ENCODE data around the gene CHMP6.

DNA sequence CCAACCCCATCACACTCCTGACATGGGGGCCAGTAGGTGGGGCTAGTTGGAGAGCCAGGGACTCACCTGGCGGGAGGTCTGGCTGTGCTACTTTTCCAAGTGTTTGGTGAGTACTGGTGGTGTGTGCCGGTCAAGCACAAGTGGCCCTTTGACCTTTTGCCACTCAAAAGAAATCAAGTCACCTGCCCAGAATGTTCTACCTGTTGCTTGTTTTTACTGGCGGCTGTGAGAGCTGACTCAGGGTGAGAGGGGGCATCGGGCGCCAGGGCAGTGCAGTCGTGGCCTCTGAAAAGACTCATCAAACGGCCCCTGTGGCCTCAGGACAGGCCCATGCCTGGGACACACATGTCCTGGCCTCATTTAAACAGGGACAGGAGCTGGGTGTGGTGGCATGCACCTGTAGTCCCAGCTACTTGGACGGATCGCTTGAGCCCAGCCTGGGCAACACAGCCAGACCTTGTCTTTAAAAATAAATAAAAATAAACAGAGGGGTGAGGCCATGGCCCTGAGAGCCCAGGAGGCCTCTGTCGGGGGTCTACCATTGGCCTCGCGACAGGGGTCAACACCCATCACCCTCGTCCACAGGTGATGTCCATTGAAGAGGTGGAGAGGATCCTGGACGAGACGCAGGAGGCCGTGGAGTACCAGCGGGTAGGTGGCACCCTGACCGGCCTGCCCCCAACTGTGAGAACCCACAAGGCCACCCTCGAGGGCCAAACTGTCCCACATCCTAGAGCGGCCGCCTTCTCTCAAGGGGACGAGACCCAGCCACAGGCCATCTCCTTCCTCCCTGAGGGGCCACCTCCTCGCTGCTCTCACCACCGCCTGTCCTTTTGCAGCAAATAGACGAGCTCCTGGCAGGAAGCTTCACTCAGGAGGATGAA, 5.0 kb downstream of the CHMP6 start:
- TF ChIP-seq, protein P1, sequence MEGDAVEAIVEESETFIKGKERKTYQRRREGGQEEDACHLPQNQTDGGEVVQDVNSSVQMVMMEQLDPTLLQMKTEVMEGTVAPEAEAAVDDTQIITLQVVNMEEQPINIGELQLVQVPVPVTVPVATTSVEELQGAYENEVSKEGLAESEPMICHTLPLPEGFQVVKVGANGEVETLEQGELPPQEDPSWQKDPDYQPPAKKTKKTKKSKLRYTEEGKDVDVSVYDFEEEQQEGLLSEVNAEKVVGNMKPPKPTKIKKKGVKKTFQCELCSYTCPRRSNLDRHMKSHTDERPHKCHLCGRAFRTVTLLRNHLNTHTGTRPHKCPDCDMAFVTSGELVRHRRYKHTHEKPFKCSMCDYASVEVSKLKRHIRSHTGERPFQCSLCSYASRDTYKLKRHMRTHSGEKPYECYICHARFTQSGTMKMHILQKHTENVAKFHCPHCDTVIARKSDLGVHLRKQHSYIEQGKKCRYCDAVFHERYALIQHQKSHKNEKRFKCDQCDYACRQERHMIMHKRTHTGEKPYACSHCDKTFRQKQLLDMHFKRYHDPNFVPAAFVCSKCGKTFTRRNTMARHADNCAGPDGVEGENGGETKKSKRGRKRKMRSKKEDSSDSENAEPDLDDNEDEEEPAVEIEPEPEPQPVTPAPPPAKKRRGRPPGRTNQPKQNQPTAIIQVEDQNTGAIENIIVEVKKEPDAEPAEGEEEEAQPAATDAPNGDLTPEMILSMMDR (IDR thresholded peaks at IDR 0.05), result no peak
- TF ChIP-seq, protein P2, sequence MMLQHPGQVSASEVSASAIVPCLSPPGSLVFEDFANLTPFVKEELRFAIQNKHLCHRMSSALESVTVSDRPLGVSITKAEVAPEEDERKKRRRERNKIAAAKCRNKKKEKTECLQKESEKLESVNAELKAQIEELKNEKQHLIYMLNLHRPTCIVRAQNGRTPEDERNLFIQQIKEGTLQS (CRISPR knock-in tag; conservative IDR thresholded peaks at IDR 0.05), result no peak
- no peak for TF ChIP-seq NR3C1 (CRISPR knock-in tag; conservative IDR thresholded peaks at IDR 0.05; ENCODE audit: low read depth)
- TF ChIP-seq ATF1 (CRISPR knock-in tag; IDR thresholded peaks at IDR 0.05), result no peak
- TF ChIP-seq, protein P3, sequence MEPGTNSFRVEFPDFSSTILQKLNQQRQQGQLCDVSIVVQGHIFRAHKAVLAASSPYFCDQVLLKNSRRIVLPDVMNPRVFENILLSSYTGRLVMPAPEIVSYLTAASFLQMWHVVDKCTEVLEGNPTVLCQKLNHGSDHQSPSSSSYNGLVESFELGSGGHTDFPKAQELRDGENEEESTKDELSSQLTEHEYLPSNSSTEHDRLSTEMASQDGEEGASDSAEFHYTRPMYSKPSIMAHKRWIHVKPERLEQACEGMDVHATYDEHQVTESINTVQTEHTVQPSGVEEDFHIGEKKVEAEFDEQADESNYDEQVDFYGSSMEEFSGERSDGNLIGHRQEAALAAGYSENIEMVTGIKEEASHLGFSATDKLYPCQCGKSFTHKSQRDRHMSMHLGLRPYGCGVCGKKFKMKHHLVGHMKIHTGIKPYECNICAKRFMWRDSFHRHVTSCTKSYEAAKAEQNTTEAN (CRISPR knock-in tag; IDR thresholded peaks at IDR 0.05), result no peak
- TF ChIP-seq JUN (CRISPR knock-in tag; IDR thresholded peaks at IDR 0.05), result no peak
- TF ChIP-seq, protein P4, sequence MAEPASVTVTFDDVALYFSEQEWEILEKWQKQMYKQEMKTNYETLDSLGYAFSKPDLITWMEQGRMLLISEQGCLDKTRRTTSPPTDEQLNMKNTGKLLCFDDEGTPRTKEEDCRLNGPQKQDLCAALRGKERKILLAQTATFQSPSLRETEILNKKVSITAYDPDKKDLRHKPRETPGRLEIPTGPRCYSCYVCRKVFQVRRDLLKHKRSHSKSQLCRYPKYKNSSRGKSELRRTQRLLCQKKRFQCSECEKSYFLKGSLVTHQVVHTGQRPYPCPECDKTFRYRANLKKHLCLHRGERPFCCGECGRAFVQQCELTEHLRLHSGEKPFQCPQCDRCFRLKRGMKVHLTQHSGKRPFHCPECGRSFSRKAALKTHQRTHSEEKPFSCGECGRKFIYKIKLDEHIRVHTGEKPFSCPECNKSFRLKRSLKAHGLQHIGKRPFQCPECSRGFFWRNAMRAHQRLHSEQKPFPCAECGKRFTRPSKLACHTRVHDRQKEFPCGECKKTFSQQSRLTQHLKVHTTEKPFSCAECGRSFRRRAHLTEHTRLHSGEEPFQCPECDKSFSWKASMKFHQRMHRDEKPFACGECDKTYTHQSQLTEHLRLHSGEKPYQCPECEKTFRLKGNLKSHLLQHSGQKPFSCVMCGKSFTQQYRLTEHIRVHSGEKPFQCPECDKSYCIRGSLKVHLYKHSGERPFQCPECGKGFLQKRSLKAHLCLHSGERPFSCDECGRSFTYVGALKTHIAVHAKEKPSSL (CRISPR knock-in tag; conservative IDR thresholded peaks at IDR 0.05), result no peak
- no peak for TF ChIP-seq SP1 (CRISPR knock-in tag; conservative IDR thresholded peaks at IDR 0.05)
- TF ChIP-seq NFYB (CRISPR knock-in tag; conservative IDR thresholded peaks at IDR 0.05; ENCODE audit: low read depth), result no peak
- no peak for TF ChIP-seq FOXP1 (CRISPR knock-in tag; IDR thresholded peaks at IDR 0.05; ENCODE audit: borderline replicate concordance)

Measured in WTC11 (cell line).